Activated naive CD4-positive, alpha-beta T cell treated with Interleukin-2 at 50 U/mL for 16 hours (primary cell): ENCODE measurements around the gene MAN2B2.

Experiments
- DNase-seq: peaks from one replicate; pipeline ENCODE4 v3.0.0-alpha.2; 2020

MAN2B2 gene

DNA sequence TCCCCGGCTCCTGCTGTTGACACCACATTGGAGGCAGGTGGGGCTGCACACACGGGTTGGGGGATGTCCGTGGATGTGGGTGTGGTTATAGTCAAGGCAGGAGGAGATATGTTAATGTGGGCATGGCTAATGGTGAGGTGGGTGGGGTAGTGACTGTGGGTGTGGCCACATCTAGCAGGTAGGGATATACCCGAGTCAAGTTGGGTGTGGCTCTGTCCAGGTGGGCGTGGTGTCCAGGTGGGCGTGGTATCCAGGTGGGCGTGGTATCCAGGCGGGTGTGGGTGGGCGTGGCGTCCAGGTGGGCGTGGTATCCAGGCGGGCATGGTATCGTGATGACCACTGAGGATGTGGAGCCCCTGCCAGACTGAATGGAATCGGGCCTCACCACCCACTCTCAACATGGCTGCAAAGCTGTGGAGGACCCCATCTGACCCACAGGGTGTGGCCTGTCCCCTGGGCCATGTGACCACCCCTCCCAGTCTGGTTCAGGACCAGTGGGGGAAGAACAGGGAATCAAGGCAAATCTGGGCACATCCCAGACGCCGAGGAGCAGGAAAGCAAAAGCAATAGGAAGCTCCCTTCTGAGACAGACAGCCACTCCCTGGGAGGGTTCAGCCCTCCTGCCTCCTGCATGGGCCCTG is 21.0 kb downstream of the MAN2B2 start:
- DNase-seq = no peak

DNA sequence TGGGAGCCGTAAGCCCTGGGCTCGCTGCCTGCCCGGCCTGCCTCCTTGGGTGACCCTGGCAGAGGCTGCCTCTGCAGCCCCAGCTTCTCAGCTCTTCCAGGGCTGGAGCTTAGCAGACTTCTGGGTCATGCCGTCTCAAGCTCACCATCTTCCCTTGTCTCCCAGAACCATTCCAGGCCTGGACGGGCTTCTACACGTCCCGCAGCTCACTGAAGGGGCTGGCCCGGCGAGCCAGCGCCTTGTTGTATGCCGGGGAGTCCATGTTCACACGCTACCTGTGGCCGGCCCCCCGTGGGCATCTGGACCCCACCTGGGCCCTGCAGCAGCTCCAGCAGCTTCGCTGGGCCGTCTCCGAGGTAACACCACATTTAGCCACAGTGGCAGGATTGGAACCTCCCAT is 22.0 kb downstream of the MAN2B2 start:
- no peak for DNase-seq

DNA sequence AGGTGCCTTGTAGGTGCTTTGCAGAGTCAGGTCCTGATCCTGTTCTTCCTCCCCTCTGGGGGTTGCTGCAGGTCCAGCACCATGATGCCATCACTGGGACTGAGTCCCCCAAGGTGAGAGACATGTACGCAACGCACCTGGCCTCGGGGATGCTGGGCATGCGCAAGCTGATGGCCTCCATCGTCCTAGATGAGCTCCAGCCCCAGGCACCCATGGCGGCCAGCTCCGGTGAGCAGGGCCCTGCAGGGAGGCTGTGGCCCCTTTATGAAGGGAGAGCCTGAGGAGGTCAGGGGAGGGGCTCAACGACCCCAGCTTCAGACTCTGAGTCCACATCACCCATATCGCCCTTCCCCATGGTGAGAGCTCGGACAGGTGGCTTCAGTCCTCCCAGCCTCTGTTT is 23.1 kb downstream of the MAN2B2 start:
- DNase-seq = no peak

DNA sequence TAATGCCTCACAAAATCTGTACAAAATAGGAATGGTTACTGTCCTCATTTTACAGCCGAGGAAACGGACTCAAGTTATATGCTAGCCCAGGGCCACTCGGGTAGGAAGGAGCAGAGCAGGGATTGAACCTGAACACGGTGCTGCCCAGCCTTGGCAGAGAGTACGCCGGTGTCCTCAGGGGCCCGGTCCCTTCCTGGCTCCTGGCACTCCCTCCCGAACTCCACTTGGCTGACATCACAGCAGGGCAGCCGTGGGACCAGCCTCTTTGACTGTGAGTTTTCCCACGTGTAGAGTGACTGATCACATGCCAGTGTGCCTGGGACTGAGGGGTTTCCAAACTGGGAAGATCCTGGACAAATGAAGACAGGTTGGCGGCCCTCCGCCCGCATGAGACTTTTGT is 23.7 kb downstream of the MAN2B2 start:
- DNase-seq = no peak

DNA sequence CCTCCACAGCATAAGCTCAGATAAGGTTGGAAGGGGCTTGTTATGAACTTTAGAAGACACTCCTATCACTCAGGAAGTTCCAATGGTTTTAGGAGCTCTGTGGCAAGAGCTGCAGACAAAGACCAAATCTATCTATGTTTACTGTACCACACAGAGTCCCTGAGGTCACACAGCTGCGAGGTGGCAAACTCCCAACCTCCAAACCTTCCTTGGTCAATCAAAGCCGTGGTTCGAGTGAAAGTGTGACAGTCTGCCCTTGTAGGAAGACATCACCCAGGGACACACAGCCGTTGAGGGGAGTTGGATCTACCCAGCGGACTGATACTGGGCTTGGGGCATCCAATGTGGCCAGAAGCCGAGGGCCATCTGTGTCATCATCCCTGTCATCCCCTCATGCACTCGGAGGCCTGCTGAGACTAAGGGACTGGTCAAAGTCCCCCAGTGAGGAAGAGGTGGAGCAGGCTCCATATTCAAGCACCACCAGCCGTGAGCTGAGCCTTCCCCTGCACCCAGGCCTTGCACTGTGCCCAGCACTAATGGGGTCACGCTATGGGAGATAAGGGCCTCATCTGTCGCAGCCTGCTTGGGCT is 26.8 kb downstream of the MAN2B2 start:
- no peak for DNase-seq

DNA sequence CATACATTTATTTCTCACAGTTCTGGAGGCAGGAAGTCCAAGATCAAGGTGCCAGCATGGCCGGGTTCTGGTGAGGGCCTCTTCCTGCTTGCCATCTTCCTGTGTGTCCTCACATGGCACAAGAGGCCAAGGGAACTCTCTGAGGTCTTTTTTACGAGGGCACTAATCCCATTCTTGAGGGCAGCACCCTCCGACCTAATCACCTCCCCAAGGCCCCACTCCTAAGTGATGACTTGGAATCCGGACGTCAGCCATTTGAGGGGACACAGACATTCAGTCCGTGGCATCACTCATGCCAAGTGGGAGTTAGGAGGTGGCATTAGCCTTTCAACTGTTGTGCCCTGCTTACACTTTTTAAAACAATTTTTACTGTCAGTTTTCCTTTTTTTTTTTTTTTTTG is 27.3 kb downstream of the MAN2B2 start:
- DNase-seq = no peak

DNA sequence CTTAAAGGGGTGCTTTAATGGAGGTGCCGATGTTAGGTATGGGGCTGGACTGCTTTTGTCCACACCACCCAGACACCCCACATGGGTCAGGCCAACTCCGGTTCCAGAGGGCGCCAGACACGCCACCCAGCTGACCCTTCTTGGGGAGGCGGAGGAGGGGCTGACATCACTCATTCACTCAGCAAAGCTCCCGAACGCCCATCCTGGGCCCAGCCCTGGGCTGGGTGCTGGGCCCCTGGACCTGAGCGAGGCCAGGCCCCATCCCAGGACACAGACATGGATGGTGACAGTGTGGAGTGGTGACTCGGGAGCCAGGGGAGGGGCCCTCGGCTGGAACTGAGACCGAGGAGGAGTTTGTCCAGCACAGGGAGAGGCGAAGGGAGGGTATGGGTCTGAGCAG is 28.1 kb downstream of the MAN2B2 start:
- no peak for DNase-seq

DNA sequence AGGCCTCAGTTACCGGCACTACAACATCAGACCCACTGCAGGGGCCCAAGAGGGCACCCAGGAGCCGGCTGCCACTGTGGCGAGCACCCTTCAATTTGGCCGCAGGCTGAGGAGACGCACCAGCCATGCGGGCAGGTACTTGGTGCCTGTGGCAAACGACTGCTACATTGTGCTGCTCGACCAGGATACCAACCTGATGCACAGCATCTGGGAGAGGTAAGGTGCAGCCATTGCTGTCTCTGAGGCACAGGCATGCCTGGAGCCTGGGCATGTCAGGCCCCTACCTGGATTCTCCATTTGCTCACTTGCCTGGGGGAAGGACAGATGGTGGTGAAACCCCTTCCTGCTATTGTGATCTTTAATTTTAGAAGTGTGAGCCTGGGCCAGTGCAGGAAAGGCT is 30.1 kb downstream of the MAN2B2 start:
- no peak for DNase-seq

DNA sequence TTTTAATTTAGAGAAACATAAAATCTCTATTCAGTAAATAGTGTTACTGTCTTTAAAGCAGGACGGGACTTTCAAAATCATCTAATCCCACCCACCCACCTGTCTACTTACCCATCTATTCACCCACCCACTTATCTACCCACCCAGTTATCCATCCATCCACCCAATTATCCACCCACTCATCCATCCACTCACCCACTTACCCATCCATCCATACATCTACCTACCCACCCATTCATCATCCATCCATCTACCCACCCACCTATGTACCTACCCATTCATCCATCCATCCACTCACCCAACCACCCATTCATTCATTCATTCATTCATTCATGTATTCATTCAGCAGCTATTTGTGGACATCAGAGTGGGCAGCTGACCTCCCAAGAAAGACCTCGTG is 30.6 kb downstream of the MAN2B2 start:
- no peak for DNase-seq

DNA sequence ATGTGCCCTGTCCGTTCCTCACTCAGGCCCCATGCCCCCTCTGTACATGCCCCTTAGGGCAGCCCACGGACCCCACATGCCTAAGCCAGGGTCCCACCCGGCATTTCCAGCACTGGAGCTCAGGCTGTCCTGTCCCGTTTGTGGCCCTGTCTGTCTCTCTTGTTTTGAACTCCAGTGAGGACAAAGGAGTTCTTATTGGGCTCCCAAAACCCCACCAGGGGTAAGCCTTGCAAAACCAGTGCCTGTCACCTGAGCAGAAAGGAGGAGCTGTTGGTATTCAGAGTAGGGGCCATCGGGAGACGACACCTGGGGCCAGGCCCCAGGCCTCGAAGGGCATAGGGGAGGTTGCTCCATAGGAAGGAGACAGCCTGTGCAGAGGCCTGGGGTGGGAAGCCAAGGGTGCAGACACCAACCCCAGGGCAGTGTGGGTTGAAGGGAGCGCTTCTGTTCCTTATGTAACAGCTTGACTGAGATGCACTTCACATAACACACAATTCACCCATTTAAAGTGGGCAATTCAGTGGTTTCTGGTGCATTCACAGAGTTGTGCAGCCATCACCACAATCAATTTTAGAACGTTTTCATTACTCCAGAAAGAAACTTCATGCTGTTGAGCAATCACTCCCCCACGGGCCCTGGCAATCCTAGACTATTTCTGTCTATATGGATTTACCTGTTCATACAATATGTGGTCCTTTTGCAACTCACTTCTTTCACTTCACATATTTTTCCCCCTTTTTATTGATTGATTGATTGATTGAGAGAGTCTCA is 31.7 kb downstream of the MAN2B2 start:
- no peak for DNase-seq

DNA sequence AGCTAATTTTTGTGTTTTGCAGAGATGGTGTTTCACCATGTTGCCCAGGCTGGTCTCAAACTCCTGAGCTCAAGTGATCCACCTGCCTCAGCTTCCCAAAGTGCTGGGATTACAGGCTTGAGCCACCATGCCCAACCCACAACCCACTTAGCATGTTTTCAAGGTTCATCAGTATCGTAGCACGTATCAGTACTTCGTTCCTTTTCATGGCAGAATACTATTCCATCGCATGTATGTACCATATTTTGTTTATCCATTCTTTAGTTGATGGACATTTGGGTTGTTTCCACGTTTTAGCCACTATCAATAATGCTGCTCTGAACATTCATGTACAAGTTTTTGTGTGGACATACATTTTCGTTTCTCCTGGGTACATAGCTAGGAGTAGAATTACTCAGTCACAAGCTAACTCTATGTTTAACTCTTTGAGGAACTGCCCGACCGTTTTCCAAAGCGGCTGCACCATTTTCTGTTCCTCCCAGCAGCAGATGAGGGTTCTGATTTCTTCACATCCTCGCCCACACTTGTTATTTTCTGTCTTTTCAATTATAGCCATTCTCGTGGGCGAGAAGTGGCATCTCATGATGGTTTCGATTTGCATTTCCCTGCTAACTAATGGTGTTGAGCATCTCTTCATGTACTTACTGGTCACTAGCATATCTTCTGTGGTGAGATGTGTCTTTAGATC is 32.5 kb downstream of the MAN2B2 start:
- DNase-seq = no peak

DNA sequence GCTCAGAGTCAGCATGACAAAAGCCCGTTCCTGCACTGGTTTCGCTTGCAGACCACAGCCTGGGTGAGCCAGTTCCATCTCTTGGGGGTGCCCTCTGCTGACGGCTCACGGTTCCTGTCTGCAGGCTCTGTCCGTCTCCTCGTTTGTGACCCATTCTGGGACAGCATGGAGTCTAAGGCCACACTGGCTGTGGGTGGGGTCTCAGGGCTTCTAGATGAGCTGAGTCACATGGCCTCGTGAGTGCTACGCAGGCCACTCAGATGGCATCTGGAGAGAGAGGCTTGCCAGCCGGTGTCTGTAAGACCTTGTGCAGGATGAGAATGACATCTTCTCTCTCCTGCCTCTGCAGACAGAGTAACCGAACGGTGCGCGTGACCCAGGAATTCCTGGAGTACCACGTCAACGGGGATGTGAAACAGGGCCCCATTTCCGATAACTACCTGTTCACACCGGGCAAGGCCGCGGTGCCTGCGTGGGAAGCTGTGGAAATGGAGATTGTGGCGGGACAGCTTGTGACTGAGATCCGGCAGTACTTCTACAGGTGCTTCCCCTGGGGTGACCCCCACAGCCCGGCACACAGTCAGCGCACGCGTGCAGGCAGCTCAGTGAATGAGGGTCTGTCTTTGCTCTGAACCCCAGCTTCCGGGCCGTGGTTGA is 33.9 kb downstream of the MAN2B2 start:
- no peak for DNase-seq

DNA sequence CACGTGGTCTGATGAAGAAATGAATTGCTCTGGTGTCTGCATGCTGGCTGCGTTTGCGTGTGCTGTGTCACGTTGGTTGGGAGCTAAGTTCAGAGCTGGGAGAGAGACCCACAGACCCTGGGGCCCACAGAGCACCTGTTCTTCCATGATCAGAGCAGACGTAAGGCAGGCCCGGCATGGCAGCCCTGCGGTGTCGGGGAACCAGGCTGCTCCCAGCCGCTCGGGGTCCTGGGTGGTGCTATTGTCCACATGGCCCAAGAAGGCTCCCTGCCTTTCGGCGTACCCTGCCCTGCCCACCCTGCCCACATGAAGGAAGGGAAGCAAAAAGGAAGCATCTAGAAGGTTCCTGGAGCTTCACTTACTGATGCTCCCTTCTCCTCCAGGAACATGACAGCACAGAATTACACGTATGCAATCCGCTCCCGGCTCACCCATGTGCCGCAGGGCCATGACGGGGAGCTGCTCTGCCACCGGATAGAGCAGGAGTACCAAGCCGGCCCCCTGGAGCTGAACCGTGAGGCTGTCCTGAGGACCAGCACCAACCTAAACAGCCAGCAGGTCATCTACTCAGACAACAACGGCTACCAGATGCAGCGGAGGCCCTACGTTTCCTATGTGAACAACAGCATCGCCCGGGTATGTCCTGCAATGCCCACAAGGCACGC is 34.6 kb downstream of the MAN2B2 start:
- DNase-seq = no peak

DNA sequence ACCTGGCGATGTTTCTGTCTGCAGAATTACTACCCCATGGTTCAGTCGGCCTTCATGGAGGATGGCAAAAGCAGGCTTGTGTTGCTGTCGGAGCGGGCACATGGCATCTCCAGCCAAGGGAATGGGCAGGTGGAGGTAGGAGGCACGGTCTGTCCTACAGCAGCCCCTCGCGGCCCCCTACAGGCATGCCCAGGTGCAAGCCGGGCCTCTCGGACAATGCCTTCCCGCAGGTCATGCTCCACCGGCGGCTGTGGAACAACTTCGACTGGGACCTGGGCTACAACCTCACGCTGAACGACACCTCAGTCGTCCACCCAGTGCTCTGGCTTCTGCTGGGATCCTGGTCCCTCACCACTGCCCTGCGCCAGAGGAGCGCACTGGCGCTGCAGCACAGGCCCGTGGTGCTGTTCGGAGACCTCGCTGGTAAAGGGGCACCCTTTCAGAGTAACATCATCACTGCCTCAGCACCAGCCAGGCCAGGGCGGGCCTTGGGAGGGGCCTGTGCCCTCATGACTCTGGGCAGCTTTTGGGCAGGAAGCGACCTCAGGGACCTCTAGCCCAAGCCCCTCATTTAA is 36.0 kb downstream of the MAN2B2 start:
- DNase-seq = no peak

DNA sequence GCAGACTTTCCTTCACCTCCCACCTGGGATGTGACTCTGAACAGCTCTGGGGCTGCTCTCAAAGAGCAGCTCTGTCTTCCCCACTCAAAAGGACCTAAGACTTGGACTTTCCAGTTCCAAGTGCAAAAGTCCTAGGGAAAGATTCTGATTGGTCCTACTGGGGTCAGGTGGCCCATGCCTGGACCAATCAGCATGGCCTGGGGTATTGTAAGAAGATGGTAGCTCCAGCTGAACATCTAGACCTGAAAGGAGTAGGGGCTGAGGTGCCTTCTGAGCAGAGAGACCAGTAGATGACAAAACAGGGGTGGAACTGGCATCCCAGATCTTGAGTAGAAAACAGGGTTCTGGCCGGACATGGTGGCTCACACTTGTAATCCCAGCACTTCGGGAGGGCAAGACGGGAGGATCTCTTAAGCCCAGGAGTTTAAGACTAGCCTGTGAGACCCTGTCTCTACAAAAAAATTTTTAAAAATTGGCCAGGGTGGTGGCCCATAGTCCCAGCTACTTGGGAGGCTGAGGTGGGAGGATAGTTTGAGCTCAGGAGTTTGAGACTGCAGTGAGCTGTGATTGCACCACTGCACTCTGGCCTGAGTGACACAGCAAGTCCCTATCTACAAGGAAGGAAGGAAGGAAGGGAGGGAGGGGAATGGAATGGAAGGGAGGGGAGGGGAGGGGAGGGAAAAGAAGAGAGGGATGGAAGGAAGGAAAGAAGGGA is 38.1 kb downstream of the MAN2B2 start:
- DNase-seq = no peak

DNA sequence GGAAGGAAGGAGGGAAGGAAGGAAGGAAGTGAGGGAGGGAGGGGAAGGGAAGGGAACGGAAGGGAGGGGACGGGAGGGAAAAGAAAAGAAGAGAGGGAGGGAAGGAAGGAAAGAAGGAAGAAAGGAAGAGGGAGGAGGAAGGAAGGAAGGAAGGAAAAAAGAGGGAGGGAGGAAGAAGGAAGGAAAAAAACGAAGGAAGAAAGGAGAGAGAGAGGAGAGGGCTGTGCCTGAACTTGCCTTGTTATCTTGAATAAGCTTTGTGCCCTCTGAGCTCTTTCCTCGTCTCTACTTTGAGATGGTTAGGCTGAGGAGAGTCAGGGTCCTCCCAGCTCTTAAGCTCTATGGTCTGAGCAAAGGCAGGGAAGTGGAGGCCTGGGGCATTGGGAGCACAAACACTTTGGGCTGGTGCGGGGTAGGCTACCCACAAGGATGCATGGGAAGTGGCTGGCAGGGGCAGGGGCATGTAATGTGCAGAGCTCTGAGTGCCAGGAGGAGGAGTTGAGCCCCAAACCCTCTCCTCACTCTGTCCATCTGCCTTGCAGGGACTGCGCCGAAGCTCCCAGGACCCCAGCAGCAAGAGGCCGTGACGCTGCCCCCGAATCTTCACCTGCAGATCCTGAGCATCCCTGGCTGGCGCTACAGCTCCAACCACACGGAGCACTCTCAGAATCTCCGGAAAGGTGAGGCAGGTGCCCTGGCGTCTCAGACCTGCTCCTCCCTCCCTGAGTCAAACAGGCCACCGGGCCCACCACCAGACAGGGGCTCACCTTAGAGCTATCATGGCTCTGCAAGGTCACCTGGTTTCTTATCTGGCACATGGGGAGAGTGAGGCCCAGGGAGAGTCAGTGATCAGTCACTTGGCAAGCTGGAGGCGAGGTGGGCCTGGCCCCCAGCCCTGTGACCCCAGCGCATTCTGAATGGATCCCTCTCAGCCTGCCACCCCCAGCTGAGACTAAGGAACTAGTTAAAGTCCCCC is 39.0 kb downstream of the MAN2B2 start:
- no peak for DNase-seq

DNA sequence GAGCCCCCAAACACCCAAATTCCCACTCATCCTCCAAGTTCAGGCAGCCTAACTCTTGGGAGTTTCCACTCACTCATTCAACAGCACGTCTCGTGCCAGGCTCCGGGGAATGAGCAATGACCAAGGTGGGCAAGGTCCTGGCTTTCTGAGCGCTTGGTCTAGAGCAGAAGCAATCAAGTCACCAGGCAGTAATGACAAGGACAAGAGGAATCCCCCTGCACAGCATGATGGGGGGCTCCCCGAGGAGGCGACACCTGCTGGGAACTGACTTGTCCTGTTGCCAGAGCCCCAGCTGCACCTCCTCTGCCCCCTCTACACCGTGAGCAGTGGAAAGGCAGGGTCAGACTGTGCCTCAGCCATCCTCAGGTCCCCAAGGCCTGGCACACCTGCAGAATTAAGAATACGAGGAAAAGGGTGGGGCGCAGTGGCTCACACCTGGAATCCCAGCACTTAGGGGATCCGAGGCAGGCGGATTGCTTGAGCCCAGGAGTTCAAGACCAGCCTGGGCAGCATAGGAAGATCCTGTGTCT is 39.8 kb downstream of the MAN2B2 start:
- no peak for DNase-seq

DNA sequence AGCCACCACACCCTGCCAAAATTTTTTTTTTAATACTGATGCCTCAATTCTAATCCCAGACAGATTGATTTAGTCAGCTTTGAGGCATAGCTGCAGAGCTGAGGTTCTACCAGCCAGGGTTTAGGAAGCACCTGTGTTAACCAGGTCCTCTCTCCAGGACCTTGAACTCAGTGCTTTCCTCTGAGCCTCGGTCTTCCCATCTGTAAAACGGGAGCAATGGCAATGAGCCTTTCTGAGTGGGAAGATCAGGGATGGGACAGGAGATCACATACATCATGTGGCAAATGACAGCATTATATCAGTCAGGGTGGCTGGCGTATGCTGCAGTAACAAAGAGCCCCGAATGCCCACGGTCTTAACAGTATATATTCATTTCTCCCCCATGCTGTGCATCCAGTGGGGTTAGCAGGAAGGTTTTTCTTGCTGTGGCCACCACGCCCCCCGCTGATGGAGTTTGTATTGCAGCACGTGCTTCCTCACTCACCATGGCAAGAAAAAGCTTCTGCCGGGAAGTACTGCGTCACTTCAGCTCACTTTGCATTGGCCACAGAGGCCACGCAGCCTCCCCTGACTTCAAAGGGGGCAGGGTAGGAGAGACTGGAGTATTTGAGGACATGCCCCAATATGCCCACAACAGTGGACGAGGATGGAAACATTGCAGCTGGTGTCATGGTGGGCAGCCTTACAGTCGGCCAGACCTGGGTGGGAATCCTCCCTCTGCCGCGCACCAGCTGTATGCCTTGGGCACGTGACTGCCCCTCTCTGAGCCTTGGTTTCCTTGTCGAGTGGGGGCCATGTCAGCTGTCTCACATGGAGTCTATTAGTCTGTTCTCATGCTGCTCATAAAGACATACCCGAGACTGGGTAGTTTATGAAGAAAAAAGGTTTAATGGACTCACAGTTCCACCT is 41.4 kb downstream of the MAN2B2 start:
- no peak for DNase-seq

DNA sequence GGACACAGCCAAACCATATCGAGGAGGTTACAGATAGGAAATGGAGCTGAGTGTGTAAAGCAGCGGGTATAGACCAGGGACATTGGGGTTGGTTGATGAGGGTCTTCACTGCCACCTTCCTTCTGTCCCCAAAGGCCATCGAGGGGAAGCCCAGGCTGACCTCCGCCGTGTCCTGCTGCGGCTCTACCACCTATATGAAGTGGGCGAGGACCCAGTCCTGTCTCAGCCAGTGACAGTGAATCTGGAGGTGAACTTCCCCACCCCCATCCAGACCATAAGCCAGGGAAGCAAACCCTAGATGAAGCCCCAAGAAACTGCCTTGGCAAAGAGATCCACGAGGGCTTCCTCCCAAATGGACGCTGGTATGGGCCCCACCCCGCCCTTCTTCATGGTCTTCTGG is 42.3 kb downstream of the MAN2B2 start:
- no peak for DNase-seq
